GM13977 (cell line): ENCODE measurements around the gene NEAT1.

ENCODE experiments used
- DNase-seq: peaks from one replicate; pipeline ENCODE4 v3.0.0; 2012; ENCODE audit warnings: low spot score
- in situ Hi-C: fragments of 300-500 bp; cut with MboI; formaldehyde crosslinking; loops from one replicate; pipeline ENCODE4 v1.12.0; 2022; ENCODE audit warnings: low sequenced_read_pairs, low pct_unique_long_range_greater_than_20kb, mixed read lengths, inconsistent platforms; ENCODE audit not compliant: unreplicated experiment
- TF ChIP-seq, protein P1 (sequence below): IDR thresholded peaks from 2 replicates; pipeline ENCODE4 v1.5.1; 2012; ENCODE audit warnings: mild to moderate bottlenecking, control low read depth; ENCODE audit not compliant: insufficient read depth; ENCODE audit errors: extremely low read depth, missing control alignments

Gene NEAT1

DNA sequence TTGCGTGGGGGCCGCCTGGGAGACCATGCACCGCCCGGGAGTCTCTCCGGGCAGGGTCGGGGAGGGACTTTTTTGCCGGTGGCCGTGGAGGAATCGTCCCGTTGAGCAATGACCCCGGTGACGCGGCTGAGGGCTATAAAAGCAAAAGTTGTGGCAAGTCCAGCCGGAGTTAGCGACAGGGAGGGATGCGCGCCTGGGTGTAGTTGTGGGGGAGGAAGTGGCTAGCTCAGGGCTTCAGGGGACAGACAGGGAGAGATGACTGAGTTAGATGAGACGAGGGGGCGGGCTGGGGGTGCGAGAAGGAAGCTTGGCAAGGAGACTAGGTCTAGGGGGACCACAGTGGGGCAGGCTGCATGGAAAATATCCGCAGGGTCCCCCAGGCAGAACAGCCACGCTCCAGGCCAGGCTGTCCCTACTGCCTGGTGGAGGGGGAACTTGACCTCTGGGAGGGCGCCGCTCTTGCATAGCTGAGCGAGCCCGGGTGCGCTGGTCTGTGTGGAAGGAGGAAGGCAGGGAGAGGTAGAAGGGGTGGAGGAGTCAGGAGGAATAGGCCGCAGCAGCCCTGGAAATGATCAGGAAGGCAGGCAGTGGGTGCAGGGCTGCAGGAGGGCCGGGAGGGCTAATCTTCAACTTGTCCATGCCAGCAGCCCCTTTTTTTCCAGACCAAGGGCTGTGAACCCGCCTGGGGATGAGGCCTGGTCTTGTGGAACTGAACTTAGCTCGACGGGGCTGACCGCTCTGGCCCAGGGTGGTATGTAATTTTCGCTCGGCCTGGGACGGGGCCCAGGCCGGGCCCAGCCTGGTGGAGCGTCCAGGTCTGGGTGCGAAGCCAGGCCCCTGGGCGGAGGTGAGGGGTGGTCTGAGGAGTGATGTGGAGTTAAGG is at the start of gene NEAT1:
Gene NEAT1 (plus strand): TSS at position 166 of the 883 bp plus-strand sequence.
- peak; percentile 79 for DNase-seq
- TF ChIP-seq, protein P1, sequence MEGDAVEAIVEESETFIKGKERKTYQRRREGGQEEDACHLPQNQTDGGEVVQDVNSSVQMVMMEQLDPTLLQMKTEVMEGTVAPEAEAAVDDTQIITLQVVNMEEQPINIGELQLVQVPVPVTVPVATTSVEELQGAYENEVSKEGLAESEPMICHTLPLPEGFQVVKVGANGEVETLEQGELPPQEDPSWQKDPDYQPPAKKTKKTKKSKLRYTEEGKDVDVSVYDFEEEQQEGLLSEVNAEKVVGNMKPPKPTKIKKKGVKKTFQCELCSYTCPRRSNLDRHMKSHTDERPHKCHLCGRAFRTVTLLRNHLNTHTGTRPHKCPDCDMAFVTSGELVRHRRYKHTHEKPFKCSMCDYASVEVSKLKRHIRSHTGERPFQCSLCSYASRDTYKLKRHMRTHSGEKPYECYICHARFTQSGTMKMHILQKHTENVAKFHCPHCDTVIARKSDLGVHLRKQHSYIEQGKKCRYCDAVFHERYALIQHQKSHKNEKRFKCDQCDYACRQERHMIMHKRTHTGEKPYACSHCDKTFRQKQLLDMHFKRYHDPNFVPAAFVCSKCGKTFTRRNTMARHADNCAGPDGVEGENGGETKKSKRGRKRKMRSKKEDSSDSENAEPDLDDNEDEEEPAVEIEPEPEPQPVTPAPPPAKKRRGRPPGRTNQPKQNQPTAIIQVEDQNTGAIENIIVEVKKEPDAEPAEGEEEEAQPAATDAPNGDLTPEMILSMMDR = no peak

DNA sequence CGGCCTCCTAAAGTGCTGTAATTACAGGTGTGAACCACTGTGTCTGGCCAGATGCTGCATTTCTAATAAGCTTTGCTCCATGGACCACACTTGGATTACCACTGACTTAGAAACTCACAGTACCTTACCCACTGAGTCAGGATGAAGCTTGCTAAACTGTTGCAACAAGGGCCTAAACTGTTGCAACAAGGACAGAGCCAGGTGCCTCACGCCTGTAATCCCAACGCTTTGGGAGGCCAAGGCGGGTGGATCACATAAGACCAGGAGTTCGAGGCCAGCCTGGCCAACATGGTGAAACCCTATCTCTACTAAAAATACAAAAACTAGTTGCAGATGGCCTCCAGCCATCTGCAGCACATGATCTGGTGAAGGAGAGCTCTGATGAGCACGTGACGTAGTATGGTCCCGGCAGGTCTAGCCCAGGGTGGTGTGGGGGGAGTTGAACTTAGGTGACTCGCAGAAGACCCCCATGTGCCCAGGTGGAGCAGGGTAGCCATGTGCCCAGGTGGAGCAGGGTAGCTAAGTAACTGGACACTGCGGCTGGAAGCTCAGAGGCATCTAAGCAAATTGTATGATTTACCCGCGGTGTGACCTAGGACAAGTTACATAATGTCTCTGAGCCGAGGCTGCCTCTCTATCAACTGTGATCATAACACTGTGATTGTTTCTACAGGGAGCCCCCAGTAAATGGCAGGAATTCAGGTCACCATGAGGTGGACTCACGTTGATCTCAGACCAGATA is 48.6 kb upstream of the NEAT1 start:
- TF ChIP-seq, protein P1 = no peak
- no peak for DNase-seq
- in situ Hi-C loops = no loop called here

More for the DNA sequence above, at the start of gene NEAT1:
- in situ Hi-C loops = loop anchor here (10.0 kb wide), 1 partner anchor 62 kb away; no protein-coding TSS in a partner anchor

- in situ Hi-C loops = no loop called here
These were observed 47.6 kb upstream of the NEAT1 start for GRCh38 chr11:65375012-65375411.

GRCh38 chr11:65376138-65376713 is 46.4 kb upstream of the NEAT1 start:
- DNase-seq = no peak
- in situ Hi-C loops = no loop called here
- TF ChIP-seq, protein P1 = no peak

More at GRCh38 chr11:65375012-65375411, 47.6 kb upstream of the NEAT1 start:
- no peak for DNase-seq
- TF ChIP-seq, protein P1 = no peak

- DNase-seq = no peak
- TF ChIP-seq, protein P1 = no peak
- in situ Hi-C loops = no loop called here
These were observed 45.6 kb upstream of the NEAT1 start for GRCh38 chr11:65377036-65377435.

DNA sequence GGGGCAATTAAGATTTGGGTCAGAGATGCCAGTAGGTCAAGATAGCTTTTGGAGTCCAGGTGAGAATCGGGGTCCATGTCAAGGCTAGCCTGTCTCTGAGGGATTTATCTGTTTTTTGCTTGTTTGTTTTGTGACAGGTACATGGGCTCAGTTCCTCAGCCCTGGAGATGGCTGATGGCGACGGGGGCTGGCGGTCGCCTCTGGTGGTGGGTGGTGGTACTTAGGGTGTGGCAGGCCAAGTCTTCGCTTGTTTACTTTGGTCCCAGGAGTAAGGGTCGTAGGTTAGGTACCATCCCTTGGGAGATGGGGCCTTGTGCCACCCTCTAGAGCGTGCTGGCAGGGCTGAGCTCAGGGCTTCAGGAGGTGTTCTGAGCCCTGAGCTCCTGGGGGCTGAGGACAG is 44.8 kb upstream of the NEAT1 start:
- TF ChIP-seq, protein P1 = no peak
- in situ Hi-C loops = no loop called here
- no peak for DNase-seq
